Measurements from ENCODE around the gene KANK4. TPM values are rescaled to one million over a fixed set of nuclear protein-coding genes. Genes with fewer than 3 reads are reported as not detected.
A peak's percentile ranks its signal among the peaks of the same experiment; 100 is the strongest.

The KANK4 gene
- total and polyA plus RNA-seq, 3 donors from 2014 or later = 2.4 to 5.2 (median 2.9) TPM

DNA sequence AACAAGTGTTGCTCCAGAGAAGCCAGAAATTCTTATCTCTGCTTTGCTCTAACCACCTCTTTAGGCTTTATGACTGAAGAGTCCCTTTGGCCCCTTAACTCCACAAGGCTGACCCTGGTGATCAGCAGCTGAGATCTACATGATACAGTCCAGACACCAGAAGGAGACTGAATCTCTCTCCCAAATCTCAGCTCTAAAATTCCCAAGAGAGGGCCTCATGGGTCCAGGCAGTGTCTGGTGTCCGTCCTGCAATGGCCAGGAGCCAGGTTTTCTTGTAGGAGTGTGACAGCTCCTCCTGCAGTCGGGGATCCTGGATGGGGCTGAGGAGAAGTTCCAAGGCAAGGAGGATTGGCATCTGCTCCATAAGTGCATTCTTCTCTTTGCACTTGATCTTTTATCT is 89.3 kb downstream of the KANK4 start:
- TF ChIP-seq CTCF (IDR thresholded peaks at IDR 0.05) (no peak), POLR2A (IDR thresholded peaks at IDR 0.05) (no peak)
- Histone ChIP-seq H3K36me3 (ENCODE audit: low read depth, missing control alignments) (no peaks in the 10 kb centered on the region), H3K4me1 (no peaks in the 10 kb centered on the region), H3K27me3 (no peaks in the 10 kb centered on the region), H3K27ac (no peak overlapping the region), H3K9me3 (no peaks in the 10 kb centered on the region), H3K4me3 (no peak overlapping the region)
- intact Hi-C loops (cut with DNase I; ENCODE audit: low total_unique reads) = no loop called here
- WGBS, 2 donors = 52 to 71% methylated on average over 2 of the region's 2 CpGs
- DNase-seq = peak; percentile 36

- H3K27me3 ChIP-seq = no peaks in the 10 kb centered on the region
- no peaks in the 10 kb centered on the region for H3K36me3 ChIP-seq (ENCODE audit: low read depth, missing control alignments)
- no peak overlapping the region for H3K27ac ChIP-seq
- no peak for DNase-seq
- WGBS, 2 donors = 79 to 82% methylated on average over 3 of the region's 3 CpGs
- H3K4me1 ChIP-seq = no peaks in the 10 kb centered on the region
- H3K4me3 ChIP-seq = no peak overlapping the region
- H3K9me3 ChIP-seq = no peaks in the 10 kb centered on the region
- intact Hi-C loops (cut with DNase I; ENCODE audit: low total_unique reads) = no loop called here
- no peak for TF ChIP-seq POLR2A (IDR thresholded peaks at IDR 0.05)
- TF ChIP-seq CTCF (IDR thresholded peaks at IDR 0.05) = no peak
Measured at GRCh38 chr1:62229468-62229867, 89.8 kb downstream of the KANK4 start.

- peak; percentile 22 for DNase-seq
- intact Hi-C loops (cut with DNase I; ENCODE audit: low total_unique reads) = no loop called here
Measured at GRCh38 chr1:62228883-62229187, 90.4 kb downstream of the KANK4 start.

GRCh38 chr1:62228136-62228882 is 90.9 kb downstream of the KANK4 start:
- Histone ChIP-seq H3K27me3 (no peaks in the 10 kb centered on the region), H3K27ac (no peak overlapping the region), H3K4me1 (no peaks in the 10 kb centered on the region), H3K4me3 (no peak overlapping the region), H3K9me3 (no peaks in the 10 kb centered on the region), H3K36me3 (ENCODE audit: low read depth, missing control alignments) (no peaks in the 10 kb centered on the region)
- TF ChIP-seq POLR2A (IDR thresholded peaks at IDR 0.05) = no peak
- TF ChIP-seq CTCF (IDR thresholded peaks at IDR 0.05) = no peak
- WGBS, 2 donors = 85 to 87% methylated on average over 12 of the region's 12 CpGs
- intact Hi-C loops (cut with DNase I; ENCODE audit: low total_unique reads) = no loop called here
- no peak for DNase-seq

More at GRCh38 chr1:62228883-62229187, 90.4 kb downstream of the KANK4 start:
- Histone ChIP-seq H3K27me3 (no peaks in the 10 kb centered on the region), H3K9me3 (no peaks in the 10 kb centered on the region), H3K36me3 (ENCODE audit: low read depth, missing control alignments) (no peaks in the 10 kb centered on the region), H3K4me1 (no peaks in the 10 kb centered on the region), H3K4me3 (no peak overlapping the region), H3K27ac (no peak overlapping the region)
- TF ChIP-seq CTCF (IDR thresholded peaks at IDR 0.05) = no peak
- no peak for TF ChIP-seq POLR2A (IDR thresholded peaks at IDR 0.05)
- 51 to 60% methylated on average over 4 of the region's 4 CpGs for WGBS, 2 donors

GRCh38 chr1:62227496-62227895 is 91.7 kb downstream of the KANK4 start:
- intact Hi-C loops (cut with DNase I; ENCODE audit: low total_unique reads) = no loop called here
- WGBS, 2 donors = 83 to 84% methylated on average over 10 to 11 of the region's 11 CpGs
- H3K27ac ChIP-seq = no peak overlapping the region
- TF ChIP-seq CTCF (IDR thresholded peaks at IDR 0.05) = no peak
- TF ChIP-seq POLR2A (IDR thresholded peaks at IDR 0.05) = no peak
- no peaks in the 10 kb centered on the region for H3K9me3 ChIP-seq
- no peaks in the 10 kb centered on the region for H3K4me1 ChIP-seq
- no peaks in the 10 kb centered on the region for H3K36me3 ChIP-seq (ENCODE audit: low read depth, missing control alignments)
- no peak overlapping the region for H3K4me3 ChIP-seq
- no peaks in the 10 kb centered on the region for H3K27me3 ChIP-seq
- no peak for DNase-seq

Data from testis (tissue), 3 donors.